IMR-90 (cell line): Measurements from ENCODE around the gene NEDD4L.

Source experiments
- BHLHE40 ChIP-seq: fragments of 150-350 bp; IDR thresholded peaks from 2 replicates; pipeline ENCODE4 v1.6.1; 2016; ENCODE audit warnings: mild to moderate bottlenecking, low read depth, low read length
- CHD1 ChIP-seq: IDR thresholded peaks from 2 replicates; pipeline ENCODE4 v1.6.1; 2012; ENCODE audit warnings: low read depth, low read length, improper control_type of control experiment
- FOS ChIP-seq: fragments of 150-350 bp; IDR thresholded peaks from 2 replicates; pipeline ENCODE4 v1.6.1; 2016; ENCODE audit warnings: low read depth, low read length
- MAFK ChIP-seq: IDR thresholded peaks from 2 replicates; pipeline ENCODE4 v1.6.1; 2012; ENCODE audit warnings: low read depth, low read length, improper control_type of control experiment
- MXI1 ChIP-seq: IDR thresholded peaks from 2 replicates; pipeline ENCODE4 v1.6.1; 2012; ENCODE audit warnings: low read depth, mild to moderate bottlenecking, low read length, moderate library complexity, borderline replicate concordance
- NFE2L2 ChIP-seq: fragments of 150-350 bp; IDR thresholded peaks from 2 replicates; pipeline ENCODE4 v1.6.1; 2016; ENCODE audit warnings: low read depth, mild to moderate bottlenecking, low read length
- POLR2A ChIP-seq: IDR thresholded peaks from 2 replicates; pipeline ENCODE4 v1.6.1; 2012; ENCODE audit warnings: mild to moderate bottlenecking, low read depth, low read length
- RAD21 ChIP-seq: IDR thresholded peaks from 2 replicates; pipeline ENCODE4 v1.6.1; 2012; ENCODE audit warnings: low read length, improper control_type of control experiment
- RCOR1 ChIP-seq: IDR thresholded peaks from 2 replicates; pipeline ENCODE4 v1.6.1; 2012; ENCODE audit warnings: mild to moderate bottlenecking, low read length, improper control_type of control experiment; ENCODE audit not compliant: insufficient replicate concordance
- RFX5 ChIP-seq: IDR thresholded peaks from 2 replicates; pipeline ENCODE4 v1.8.0; 2012; ENCODE audit warnings: low read depth, mild to moderate bottlenecking, low read length, moderate library complexity
- SMC3 ChIP-seq: fragments of 150-350 bp; IDR thresholded peaks from 2 replicates; pipeline ENCODE4 v1.6.1; 2016; ENCODE audit warnings: low read depth, mild to moderate bottlenecking, antibody characterized with exemption, low read length, moderate library complexity
- TF ChIP-seq, protein P1 (sequence below): conservative IDR thresholded peaks from 2 replicates; pipeline ENCODE4 v1.5.1; 2012; ENCODE audit warnings: mild to moderate bottlenecking, low read depth, low read length, improper control_type of control experiment
- TF ChIP-seq, protein P2 (sequence below): fragments of 150-350 bp; IDR thresholded peaks from 2 replicates; pipeline ENCODE4 v1.6.1; 2017; ENCODE audit warnings: mild to moderate bottlenecking, antibody characterized with exemption, low read length, low read depth
- TF ChIP-seq, protein P3 (sequence below): fragments of 150-350 bp; IDR thresholded peaks from 2 replicates; pipeline ENCODE4 v1.6.1; 2016; ENCODE audit warnings: low read depth, mild to moderate bottlenecking, low read length, moderate library complexity, borderline replicate concordance

DNA sequence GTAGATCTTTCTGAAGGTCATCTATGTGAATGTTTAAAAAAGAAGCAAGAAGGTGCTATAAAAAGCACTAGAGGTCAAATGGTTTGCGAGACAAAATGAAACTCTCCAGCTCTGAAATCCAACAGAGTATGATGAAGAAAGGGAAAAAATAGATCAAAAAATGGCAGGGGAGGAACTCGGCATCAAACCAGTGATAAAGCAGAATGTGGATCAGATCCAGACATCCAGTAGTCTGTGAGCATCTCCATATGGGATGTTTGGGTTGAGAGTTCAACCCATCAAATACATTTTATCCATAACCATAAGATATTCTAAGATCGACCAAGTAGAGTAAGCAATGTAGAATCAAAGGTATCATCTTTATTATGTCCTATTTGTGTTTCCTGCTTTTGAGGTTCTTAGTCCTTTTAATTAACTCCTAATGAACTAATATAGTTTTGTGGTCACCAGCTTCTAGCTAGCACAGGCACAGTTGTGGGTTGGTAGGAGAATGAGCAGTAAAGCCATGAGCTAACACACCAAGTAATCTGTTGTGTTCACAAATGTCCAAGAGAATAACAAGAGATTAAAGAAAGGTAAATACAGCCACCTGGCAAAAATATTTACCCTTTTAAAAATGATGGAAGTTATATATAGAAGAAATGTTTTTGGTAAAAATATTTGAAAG is 160.9 kb downstream of the NEDD4L start:
- TF ChIP-seq, protein P1, sequence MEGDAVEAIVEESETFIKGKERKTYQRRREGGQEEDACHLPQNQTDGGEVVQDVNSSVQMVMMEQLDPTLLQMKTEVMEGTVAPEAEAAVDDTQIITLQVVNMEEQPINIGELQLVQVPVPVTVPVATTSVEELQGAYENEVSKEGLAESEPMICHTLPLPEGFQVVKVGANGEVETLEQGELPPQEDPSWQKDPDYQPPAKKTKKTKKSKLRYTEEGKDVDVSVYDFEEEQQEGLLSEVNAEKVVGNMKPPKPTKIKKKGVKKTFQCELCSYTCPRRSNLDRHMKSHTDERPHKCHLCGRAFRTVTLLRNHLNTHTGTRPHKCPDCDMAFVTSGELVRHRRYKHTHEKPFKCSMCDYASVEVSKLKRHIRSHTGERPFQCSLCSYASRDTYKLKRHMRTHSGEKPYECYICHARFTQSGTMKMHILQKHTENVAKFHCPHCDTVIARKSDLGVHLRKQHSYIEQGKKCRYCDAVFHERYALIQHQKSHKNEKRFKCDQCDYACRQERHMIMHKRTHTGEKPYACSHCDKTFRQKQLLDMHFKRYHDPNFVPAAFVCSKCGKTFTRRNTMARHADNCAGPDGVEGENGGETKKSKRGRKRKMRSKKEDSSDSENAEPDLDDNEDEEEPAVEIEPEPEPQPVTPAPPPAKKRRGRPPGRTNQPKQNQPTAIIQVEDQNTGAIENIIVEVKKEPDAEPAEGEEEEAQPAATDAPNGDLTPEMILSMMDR, result no peak
- TF ChIP-seq, protein P2, sequence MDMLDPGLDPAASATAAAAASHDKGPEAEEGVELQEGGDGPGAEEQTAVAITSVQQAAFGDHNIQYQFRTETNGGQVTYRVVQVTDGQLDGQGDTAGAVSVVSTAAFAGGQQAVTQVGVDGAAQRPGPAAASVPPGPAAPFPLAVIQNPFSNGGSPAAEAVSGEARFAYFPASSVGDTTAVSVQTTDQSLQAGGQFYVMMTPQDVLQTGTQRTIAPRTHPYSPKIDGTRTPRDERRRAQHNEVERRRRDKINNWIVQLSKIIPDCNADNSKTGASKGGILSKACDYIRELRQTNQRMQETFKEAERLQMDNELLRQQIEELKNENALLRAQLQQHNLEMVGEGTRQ, result no peak
- TF ChIP-seq RFX5 (no peak), RAD21 (no peak), POLR2A (no peak), CHD1 (no peak), BHLHE40 (no peak), MXI1 (no peak), NFE2L2 (no peak), FOS (no peak), RCOR1 (no peak), SMC3 (no peak), MAFK (no peak)
- TF ChIP-seq, protein P3, sequence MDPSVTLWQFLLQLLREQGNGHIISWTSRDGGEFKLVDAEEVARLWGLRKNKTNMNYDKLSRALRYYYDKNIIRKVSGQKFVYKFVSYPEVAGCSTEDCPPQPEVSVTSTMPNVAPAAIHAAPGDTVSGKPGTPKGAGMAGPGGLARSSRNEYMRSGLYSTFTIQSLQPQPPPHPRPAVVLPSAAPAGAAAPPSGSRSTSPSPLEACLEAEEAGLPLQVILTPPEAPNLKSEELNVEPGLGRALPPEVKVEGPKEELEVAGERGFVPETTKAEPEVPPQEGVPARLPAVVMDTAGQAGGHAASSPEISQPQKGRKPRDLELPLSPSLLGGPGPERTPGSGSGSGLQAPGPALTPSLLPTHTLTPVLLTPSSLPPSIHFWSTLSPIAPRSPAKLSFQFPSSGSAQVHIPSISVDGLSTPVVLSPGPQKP, result no peak
